ENCODE measurements around the gene PCBP3.

DNA sequence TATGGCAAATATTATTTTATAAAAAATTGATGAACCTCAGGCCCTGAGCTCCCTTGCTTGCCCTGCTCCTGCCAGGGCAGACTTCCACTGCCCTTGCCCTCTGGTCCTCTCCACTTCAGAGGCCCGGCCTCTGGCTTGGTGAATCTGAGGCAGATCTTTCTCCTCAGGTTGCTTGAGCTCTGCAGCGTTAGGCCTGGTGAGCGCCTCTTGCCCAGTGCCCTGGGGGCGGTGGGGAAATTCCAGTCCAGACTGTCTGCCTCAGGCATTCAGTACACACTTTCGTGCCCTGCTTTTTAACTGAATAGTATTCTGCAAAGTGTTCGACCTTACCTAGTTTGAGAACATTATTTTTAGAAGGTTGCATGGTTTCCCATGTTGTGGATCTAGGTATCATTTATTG lies 98.2 kb downstream of the PCBP3 start:
- TF ChIP-seq ZNF274 (IDR thresholded peaks at IDR 0.05; ENCODE audit: low read depth, low read length): no peak
- TF ChIP-seq SUZ12 (IDR thresholded peaks at IDR 0.05; ENCODE audit: extremely low read depth, insufficient read depth, insufficient read length): no peak
